MCF 10A (cell line): ENCODE measurements around the gene AGBL5. TPM values are rescaled to one million over a fixed set of nuclear protein-coding genes. Genes with fewer than 3 reads are reported as not detected.
A peak's percentile ranks its signal among the peaks of the same experiment; 100 is the strongest.

ENCODE experiments used
- BruUV-seq: library from RNA; stranded (reverse); fragments of 400-500 nt; replicated peaks from 2 replicates; lab custom pipeline; 2021; lab: Mats Ljungman, UMichigan
- CTCF ChIA-PET: fragments of 300-600 bp; sonication (Branson Sonifier 250); formaldehyde crosslinking; extraction: SDS; loops from one replicate; lab custom pipeline; 2021; ENCODE audit warnings: antibody characterized with exemption, inconsistent platforms; lab: Yijun Ruan, JAX
- POLR2A ChIA-PET: fragments of 300-600, 350-650 bp; sonication (Branson Sonifier 250); formaldehyde crosslinking; extraction: SDS; loops from one replicate; lab custom pipeline; 2020; ENCODE audit warnings: antibody characterized with exemption, inconsistent platforms; lab: Yijun Ruan, JAX
- DNase-seq: peaks from one replicate; pipeline ENCODE4 v3.0.0-alpha.2; 2018; ENCODE audit not compliant: unreplicated experiment
- H3K27ac Mint-ChIP-seq: one replicate; pipeline ENCODE4 v1.8.0; 2022; ENCODE audit warnings: mild to moderate bottlenecking, low read depth, mixed read lengths; ENCODE audit not compliant: unreplicated experiment
- H3K27me3 Mint-ChIP-seq: one replicate; pipeline ENCODE4 v1.8.0; 2022; ENCODE audit warnings: mixed read lengths; ENCODE audit not compliant: insufficient read depth, unreplicated experiment
- H3K36me3 Mint-ChIP-seq: one replicate; pipeline ENCODE4 v1.8.0; 2022; ENCODE audit warnings: mild to moderate bottlenecking, moderate library complexity, mixed read lengths; ENCODE audit not compliant: insufficient read depth, unreplicated experiment
- H3K4me1 Mint-ChIP-seq: one replicate; pipeline ENCODE4 v1.8.0; 2022; ENCODE audit warnings: mixed read lengths; ENCODE audit not compliant: insufficient read depth, unreplicated experiment
- H3K4me3 Mint-ChIP-seq: one replicate; pipeline ENCODE4 v1.8.0; 2022; ENCODE audit warnings: mild to moderate bottlenecking, moderate library complexity, mixed read lengths; ENCODE audit not compliant: unreplicated experiment
- H3K9me3 Mint-ChIP-seq: one replicate; pipeline ENCODE4 v1.8.0; 2022; ENCODE audit warnings: mixed read lengths; ENCODE audit not compliant: unreplicated experiment
- CTCF ChIP-seq: fragments of 200-600 bp; IDR thresholded peaks from one replicate; pipeline ENCODE4 v1.8.0; 2022; ENCODE audit warnings: antibody characterized with exemption, mild to moderate bottlenecking; ENCODE audit not compliant: unreplicated experiment
- intact Hi-C: fragments of 100-400 bp; cut with micrococcal nuclease; formaldehyde crosslinking; loops from 2 replicates; pipeline ENCODE4 v1.14.1; 2022
- total RNA-seq: library from RNA; stranded (reverse); gene quantifications from 2 replicates; pipeline ENCODE4 v1.2.3, GENCODE V29; 2022

AGBL5 gene
- total RNA-seq, 1 experiment from 2014 or later = 22.7 TPM

- H3K27ac Mint-ChIP-seq = no peak overlapping the region
- no peaks in the 10 kb centered on the region for H3K9me3 Mint-ChIP-seq
- no peaks in the 10 kb centered on the region for H3K4me1 Mint-ChIP-seq
- no TSS peak for BruUV-seq
- no peak for TF ChIP-seq CTCF
- intact Hi-C loops = no loop called here
- POLR2A ChIA-PET = interaction anchor here (1.0 kb wide), 1 partner anchor 9 kb away, joined by 3 read pairs; the partner anchor contains the start of gene TMEM214
- CTCF ChIA-PET = interaction anchor here (0.5 kb wide), 1 partner anchor 39 kb away, joined by 3 read pairs; no protein-coding TSS in a partner anchor
- H3K36me3 Mint-ChIP-seq = peaks cover 36% of the 10 kb centered on the region
- no peak overlapping the region for H3K4me3 Mint-ChIP-seq
- no peak for DNase-seq
- no peaks in the 10 kb centered on the region for H3K27me3 Mint-ChIP-seq
These were observed 9.7 kb upstream of the AGBL5 start for GRCh38 chr2:27041752-27042151.

GRCh38 chr2:27042159-27042661 lies 9.3 kb upstream of the AGBL5 start:
- H3K36me3 Mint-ChIP-seq = peaks cover 34% of the 10 kb centered on the region
- CTCF ChIA-PET = interaction anchor here (1.3 kb wide), 1 partner anchor 26 kb away, joined by 5 read pairs; no protein-coding TSS in a partner anchor
- intact Hi-C loops = no loop called here
- no peak for TF ChIP-seq CTCF
- no peaks in the 10 kb centered on the region for H3K4me1 Mint-ChIP-seq
- no peak overlapping the region for H3K27ac Mint-ChIP-seq
- H3K27me3 Mint-ChIP-seq = no peaks in the 10 kb centered on the region
- no peak overlapping the region for H3K4me3 Mint-ChIP-seq
- H3K9me3 Mint-ChIP-seq = no peaks in the 10 kb centered on the region
- POLR2A ChIA-PET = interaction anchor here (1.0 to 1.2 kb wide), 3 partner anchors 9 to 69 kb away, joined by 3 to 4 read pairs (median 3); partner anchors contain the start of genes AGBL5 and TMEM214
- BruUV-seq = no TSS peak
- DNase-seq = peak; percentile 9

GRCh38 chr2:27042985-27043634 lies 8.4 kb upstream of the AGBL5 start:
- intact Hi-C loops = no loop called here
- Mint-ChIP-seq H3K4me3 (no peak overlapping the region), H3K27ac (no peak overlapping the region), H3K9me3 (no peaks in the 10 kb centered on the region), H3K4me1 (no peaks in the 10 kb centered on the region), H3K27me3 (no peaks in the 10 kb centered on the region), H3K36me3 (peaks cover 32% of the 10 kb centered on the region)
- CTCF ChIA-PET = interaction anchor here (1.3 kb wide), 2 partner anchors 26 to 60 kb away, joined by 4 to 5 read pairs; no protein-coding TSS in a partner anchor
- POLR2A ChIA-PET = interaction anchor here (1.1 to 1.2 kb wide), 2 partner anchors 8 to 70 kb away, joined by 3 to 4 read pairs; partner anchors contain the start of gene AGBL5
- DNase-seq = no peak
- no peak for TF ChIP-seq CTCF
- no TSS peak for BruUV-seq
